HS-5 (cell line): ENCODE measurements around the gene GULP1.

Experiments
- DNase-seq: peaks from one replicate; pipeline ENCODE4 v3.0.0-alpha.2; 2012; ENCODE audit warnings: low read depth

GULP1 gene

DNA sequence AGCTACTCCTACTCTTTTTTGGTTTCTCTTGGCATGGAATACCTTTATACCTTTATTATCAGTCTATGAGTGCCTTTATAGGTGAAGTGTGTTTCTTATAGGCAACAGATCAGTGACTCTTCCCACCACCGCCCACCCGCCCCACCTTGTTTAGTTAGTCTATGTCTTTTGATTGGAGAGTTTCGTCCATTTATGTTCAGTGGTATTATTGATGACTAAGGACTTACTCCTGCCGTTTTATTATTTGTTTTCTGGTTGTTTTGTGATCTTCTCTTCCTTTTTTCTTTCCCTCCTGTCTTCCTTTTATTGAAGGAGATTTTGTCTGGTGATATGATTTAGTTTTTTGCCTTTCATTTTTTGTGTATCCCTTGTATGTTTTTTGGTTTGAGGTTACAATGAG, 179.5 kb downstream of the GULP1 start:
- no peak for DNase-seq

DNA sequence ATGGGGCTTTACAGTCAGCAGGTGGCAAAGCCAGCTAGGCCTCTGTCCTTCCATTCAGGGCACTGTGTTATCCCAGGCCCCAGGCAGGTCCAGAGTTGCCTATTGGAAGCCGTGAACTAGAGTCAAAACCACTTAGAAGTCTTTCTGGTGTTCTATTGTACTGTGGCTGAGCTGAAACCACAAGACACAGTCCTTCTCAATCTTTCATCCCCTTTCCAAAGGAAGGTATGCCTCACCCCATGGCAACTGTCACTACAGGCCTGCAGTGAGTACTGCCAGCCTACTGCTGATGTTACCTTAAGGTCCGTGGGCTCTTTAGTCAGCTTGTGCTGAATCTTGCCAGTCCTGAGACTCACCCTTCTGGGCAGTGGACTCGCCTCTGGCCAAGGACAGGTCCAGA, 181.6 kb downstream of the GULP1 start:
- no peak for DNase-seq

DNA sequence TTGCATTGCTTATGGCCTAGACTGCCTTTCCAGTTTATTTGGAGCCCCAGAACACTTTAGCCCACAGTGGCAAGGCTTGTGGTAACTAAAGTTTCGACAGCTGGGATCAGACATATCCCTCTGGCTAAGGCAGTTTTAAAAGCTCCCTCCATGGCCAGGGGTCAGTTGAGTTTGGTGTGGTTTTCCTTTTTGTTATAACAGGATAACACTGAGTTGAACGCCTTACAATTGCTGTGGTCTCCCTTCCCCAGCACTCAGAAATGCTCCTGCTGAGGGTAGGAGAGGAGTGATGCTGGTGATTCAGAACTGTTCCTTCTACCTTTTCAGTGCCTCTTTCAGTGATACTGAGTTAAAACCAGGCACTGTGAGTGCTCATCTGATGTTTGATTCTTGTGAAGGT, 182.6 kb downstream of the GULP1 start:
- DNase-seq, result no peak

DNA sequence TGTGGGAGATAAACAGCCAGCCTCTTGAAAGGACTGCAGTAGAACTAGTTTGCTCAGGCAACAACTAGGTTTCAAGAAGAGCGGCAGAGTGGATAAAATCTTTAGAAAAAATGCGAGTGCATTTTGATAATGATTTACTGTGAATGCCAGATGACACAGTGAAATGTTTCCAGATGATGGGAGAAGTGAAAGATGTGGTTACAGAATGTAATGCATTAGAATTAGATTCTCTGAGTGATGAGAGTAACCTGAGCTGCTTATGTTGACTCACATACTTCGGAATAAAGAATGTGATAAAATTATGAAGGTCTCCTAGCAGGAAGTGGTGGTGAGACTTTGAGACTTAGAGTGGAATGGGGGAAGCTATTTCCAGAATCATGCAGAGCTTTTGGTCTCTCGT, 184.3 kb downstream of the GULP1 start:
- DNase-seq, result peak; percentile 35

DNA sequence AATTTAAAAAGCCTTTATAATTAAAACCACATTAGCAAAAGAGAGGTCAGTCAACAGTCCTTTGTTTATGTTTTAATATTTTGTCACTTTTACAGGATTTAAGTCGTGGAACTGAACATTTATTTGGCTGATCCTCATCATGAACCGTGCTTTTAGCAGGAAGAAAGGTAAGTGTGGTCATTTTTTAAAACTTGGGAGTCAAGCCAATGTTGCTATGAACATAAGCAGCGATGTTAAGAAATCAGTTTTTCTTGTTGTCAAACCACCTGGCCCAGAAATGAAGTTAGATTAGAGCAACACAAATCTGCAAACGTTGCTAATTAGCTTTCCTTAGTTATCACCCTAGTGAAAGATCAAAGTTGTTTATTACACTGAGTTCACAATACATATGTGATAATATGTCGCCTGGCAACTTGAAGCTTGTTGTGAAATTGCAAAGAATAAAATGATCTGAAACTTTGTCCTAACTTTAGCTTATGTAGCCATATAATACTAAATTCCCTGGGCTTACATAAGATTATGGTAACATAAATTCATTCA, 186.0 kb downstream of the GULP1 start:
- no peak for DNase-seq

DNA sequence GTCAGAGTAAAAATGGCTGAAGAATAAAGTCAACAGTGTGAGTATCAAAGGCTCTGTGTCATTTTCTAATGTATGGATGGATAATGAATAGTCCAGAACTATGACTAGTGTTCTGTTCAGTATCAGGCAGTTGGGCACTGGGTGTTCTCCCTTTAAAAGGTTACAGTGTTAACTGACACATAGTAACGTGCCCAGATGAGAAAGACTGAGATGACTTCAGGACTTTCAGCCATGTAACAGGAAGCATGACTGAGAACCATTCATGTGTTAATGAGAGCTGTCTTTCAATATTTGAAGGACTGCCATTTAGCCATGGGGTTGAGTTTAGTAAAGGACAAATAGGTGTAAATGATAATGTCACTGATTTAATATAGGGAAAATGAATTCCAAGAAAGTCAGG, 187.1 kb downstream of the GULP1 start:
- no peak for DNase-seq

DNA sequence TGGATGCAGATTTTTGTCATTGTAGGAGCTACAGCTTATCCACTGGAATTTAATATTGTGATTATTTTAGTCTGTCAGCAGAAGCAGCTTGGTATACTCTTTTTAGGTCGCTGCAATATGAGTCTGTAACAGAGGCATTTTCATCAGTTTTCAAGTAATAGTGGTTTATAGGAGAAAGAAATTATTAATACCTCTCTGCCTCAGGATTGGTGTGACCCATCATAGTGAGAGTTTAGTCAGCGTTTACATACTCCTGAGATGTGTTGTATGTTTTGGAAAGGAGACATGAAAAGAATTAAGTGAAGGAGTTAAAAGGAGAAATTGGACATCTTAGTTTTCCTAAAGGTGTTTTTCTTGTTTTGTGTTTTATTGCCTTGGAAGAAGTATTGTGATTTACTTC, 189.8 kb downstream of the GULP1 start:
- DNase-seq, result no peak

DNA sequence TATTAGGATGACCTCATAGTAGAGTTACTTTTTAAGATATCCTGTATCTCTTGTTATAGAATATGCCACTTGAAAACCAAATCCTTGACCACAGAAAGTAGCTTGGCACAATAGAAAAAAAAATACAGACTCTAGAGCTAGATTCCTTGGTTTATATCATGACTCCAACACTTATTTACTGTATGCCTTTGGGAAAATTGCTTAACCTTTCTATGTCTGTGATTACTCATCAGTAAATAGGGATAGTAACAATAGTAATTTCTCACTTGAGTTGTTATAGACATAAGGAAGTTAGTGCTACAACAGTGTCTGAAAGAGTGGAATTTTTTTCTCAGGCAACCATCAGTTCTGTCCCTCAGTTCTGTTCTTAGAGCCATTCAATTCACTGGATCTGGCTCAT, 193.8 kb downstream of the GULP1 start:
- DNase-seq, result no peak

DNA sequence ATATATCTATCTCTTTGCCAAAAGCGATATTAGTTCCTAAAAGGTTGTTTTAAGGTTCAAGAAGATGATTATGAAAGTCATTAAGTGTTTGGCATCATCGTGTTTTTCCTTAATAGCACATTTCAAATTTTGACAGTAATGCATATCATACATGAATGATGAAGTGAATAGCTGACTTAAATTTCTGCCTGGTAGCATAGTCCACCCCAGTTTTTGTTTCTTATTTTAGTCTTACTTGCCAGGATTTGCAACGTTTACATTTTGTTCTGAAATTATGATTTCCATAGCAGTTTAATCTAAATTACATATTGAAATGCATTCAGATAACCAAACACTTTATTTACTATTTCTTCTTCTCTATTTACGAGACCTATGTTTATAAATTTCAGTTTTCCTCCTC, 201.1 kb downstream of the GULP1 start:
- DNase-seq, result no peak

DNA sequence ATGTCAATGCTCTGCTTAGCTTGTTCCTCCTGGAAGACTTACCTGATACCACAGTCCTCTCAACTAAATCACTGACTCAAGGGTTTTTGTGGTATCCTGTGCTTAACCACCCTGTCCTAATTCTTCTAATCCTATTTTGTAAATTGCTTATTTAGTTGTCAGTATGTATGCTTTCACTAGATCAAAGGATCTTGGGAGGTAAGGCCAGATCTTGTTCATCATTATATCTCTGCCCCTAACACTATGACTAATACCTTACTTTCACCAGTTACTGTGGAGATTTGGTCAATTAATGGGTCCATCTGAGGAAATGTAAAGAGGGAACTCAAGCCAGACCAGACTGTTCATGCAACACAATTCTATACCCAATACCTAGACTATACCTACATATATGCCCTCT, 203.2 kb downstream of the GULP1 start:
- DNase-seq, result no peak

DNA sequence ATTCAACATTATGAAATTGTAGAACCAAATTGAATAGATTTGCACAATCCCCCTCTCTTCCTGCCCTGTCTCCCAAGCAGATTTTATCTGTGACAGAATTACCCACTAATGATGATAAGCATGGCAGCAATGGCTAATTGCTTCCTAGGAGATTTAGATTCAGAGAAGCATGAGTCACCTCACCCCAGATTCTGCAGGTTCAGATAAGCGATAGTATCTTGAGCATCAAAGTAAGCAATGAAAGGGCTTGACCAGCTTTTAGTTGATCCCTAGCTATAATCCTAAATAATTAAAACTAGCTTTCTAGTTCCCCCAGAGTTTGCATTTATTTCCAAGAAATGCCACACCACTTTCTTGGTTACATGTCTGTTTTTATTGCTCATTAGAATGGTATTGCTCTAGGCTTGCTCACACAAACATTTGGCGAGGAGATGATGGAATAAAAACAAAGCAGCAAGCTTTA, 204.3 kb downstream of the GULP1 start:
- peak; percentile 16 for DNase-seq

DNA sequence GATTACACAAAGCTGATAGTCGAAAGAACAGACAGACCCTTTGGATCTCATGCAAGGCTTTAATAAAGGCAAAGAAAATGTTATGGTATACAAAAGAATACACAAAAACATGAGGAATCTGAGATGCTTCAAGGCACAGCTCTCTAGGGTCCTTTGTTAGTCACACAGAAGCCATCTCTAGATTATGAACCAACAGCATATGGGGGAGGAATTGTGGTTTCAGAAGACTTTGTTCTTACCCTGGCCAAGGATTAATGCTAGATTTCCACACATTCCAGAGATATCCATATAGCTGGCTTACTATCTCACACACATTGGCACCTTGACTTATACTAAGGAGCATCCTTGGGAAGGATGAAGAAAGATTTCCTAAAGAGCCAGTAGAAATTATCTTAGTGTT, 206.1 kb downstream of the GULP1 start:
- no peak for DNase-seq

DNA sequence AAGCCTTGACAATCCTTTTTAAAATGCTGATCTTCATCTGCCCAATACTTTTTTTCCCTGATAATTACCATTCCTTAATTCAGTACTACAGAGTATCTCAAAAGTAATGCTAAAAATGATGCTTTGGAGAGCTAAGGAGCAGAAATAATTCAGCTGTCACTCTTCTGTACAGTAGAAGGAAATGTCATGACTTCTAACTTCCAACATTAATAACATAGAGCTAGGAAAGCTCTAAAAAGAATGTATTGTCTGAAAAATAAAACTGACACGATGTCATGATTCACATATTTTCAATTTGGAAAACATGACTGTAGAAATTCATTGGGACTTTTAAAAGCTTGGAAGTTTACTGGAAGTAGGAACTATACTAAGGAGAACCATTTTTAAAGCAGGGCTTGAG, 212.3 kb downstream of the GULP1 start:
- no peak for DNase-seq

DNA sequence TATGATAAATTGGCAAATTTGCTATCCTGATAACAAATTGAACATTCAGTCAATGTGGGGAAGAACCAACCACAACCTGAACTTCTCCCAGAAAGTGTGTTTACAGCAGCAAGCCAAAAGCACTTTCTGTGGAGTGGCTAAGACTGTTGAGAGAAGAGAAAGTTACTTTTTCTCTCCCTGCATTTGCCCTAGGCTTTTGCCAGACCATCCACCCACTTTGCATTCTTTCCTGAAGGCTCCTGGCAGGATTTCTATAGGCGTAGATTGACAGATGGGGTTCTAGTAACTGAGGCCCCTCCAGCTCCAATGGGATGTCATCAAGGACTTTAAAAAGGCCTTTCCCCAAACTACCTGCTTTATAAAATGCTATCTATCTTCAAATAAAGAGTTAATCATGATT, 215.2 kb downstream of the GULP1 start:
- no peak for DNase-seq

DNA sequence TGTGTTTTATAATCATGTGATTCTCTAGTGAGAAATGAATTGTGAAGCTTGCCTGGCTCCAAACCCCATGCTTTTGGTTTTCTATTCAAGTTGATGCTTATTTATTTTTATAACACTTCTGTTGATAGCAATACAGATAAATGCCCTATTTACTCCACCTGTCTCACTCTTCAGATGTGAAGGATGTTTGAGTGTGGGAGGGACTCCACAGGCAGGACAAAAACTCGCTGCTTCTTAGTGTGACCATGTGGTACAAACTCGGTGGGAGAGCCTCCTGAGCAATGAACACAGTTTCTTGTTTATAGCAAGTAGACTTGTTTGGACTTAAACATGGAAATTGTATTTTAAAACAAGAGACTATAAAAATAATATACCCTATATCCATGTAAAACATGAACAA, 219.7 kb downstream of the GULP1 start:
- DNase-seq, result no peak

DNA sequence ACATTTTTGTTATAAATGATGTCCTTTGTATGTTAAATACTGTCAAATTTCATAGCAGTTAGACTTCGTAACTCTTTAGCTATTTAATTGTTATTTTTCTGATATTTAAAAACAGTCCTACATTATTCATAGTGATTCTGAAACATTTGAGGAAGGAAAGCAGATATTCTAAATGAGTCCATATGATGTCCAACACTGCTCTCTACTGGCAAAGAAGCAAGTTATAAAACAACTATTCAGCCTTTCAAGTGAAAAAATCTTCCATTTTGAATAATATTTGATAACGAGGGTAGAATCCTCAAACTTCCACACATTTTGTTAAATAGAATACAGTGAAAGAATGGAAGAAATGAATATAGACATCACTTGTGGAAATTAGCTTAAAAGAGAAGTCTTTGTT, 220.8 kb downstream of the GULP1 start:
- peak; percentile 60 for DNase-seq

DNA sequence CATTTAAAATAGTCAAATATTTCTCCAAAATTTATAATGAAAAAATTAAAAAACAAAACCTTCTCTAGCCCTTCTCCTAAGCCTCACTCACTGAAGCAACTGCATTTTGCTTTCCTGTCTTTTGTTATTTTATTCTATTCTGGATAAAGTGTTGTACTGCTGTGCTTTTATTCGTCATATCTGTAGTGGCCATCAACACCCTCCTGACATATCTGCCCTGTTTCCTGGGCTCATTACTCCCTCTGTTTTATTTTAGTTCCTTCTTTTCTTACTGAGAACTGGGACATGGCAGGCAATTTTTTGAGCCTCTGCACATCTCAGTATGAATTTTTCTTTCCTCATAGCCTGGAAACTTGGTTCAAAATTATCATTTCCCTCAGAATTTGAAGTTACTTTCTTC, 224.2 kb downstream of the GULP1 start:
- no peak for DNase-seq

DNA sequence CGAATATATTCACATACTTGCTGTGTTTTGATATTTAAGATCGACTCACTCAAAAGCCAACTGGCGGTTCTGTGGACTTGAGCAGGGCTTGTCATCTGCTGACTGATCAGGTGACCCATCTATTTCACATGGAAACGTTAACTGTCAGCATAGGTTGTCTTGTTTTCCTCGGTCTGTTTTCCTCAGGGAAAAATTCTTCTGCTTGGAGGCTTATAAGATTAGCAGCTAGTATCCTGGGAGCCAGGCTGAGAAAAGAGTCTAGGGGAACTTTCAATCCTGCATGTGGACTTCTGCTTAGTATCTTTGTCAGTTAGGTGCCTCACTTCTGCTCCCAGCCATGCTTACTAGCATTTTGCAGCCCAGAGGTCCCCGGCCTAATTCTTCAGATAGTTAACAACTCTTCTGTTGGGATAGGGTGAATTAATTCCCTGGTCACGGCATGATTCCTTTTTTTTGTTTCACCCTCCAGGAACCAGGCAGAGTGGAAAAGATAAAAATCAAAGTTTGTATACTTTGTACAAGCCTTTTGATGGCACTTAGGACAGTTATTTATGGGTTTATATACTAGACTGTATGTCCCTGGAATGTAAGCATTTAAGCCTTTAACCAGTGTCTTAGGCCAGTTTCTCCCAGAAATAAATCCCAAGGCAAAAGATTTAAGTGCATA, 226.0 kb downstream of the GULP1 start:
- no peak for DNase-seq

DNA sequence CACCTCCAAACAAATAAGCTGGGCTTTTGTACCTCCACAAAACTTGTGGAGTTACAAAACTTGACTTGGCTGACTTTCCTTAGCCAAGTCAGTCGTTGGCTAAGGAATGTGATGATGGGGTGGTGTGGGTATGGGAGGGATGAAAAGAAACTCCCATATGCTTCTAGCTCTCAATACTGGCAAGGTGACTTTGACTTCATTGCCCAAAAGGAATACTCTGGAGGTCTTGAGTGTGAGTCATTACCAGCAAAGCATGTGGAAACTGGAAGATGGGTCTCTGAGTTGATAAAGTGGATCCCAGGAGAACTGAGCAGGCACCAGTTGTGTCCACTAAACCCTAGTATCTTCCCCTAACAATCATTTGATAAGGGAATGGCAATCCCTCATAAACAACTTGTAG, 226.7 kb downstream of the GULP1 start:
- DNase-seq, result peak; percentile 71

DNA sequence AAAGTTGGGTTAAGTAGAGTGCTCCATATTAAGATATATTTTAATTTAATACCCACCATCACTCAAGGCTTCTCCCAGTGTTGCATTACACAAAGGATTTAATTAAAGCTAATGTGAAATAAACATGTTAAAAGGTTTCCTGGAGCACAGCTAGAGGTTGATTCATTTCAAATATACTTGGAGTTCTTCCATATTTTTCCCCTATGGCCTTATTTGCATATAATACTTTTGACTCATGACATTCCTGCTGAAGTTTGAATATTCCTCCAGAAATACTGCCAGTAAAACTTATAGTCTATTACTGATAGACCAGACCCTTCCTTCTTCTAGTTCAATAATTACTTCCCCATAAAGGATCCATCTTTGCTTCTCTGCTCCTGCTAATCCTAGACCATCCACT, 227.5 kb downstream of the GULP1 start:
- DNase-seq, result peak; percentile 73

DNA sequence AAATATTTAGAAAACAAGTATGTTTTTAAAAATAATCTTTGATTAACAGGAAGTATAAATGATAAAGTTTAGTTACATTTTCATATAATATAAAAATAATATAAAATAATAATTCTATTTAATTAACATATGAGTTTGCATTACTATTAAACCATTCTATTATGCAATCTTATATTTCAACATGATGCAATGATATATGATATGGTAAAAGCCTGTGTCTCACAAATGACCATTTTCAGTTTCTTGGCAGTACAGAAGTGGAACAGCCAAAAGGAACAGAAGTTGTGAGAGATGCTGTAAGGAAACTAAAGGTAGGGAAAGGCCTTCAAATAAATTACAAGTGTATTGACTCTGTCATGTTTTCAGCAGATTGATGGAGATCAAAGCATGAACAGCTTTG, 230.8 kb downstream of the GULP1 start:
- DNase-seq, result no peak

DNA sequence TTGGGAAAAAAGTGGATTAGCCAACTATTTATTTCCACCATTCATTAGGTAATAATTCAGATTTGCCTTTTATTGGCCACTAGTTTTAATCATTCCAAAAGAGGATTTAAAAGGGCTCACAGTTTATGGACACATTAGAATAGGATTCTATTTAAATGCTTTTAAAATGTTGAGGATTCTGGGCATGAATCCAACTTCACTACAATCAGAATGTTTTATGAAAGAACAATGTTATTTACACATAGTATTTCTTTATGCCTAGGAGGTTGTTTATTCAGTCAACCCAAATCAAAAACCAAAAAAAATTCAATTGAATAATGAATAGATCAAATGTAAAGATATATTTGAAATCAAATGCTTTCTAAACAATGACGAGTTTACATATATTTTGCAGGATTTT, 232.2 kb downstream of the GULP1 start:
- no peak for DNase-seq

DNA sequence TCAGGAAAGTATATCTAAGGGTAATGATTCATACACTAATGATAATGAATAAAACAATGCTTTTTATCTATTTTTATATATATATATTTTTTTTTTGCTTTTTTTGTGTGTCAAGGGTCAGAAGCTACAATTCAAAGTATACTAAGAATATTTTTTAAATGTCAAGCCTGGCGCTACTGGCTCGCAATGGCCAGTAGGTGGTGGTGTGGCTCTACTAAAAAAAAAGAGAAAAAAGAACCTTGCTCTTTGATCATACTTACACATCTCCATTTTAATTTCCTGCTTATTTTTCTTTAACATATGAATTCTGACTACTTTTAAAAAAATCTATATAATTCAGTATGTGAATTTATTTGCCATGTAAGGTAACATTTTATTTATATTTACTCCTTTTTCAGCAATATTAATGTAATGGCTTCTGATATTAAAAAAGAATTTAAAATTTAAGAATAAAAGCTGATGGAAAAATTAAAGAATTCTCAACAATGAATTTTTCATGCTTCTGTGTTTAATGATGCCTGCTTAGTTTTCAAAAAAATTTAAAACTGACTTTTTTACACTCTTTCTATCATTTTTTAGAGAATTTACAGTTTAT, 232.9 kb downstream of the GULP1 start:
- DNase-seq, result peak; percentile 56

DNA sequence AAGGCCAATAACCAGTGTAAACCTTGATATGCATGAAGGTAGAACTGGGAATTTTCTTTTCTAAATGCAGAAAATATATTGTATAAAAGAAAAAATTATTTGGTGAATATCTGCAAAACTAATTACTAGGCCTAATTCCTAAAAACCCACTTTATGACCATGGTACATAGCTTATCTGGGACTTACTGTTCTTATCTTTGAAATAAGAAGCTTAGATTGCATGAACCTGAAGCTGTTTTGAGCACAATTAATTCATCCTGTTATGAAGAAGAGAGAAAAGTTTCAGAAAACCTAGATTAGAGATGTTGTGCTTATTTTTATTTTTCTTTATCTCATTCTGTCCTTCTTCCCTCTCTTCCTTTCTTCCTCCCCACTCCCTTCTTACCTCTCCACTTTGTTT, 235.0 kb downstream of the GULP1 start:
- DNase-seq, result no peak
